HG03280 (cell line): ENCODE measurements around the gene HCST.
"Not testable (repeated sequence)": the region's sequence is repeated elsewhere in the genome, so short reads cannot be mapped to it uniquely, and the experiment has no call there.

Source experiments
- ATAC-seq: cut with Tn5 transposase; IDR thresholded peaks from one replicate; pipeline ENCODE4 v1.9.1; 2021; ENCODE audit warnings: mild to moderate bottlenecking, moderate library complexity; ENCODE audit not compliant: unreplicated experiment

HCST gene

GRCh38 chr19:35901854-35902661 is at the start of gene HCST:
Gene HCST, plus strand, starts transcription at chr19:35902529. Its CDS starts 65 bp downstream, at chr19:35902594.
- no peak for ATAC-seq

GRCh38 chr19:35853038-35853756 is 49.1 kb upstream of the HCST start:
- no peak for ATAC-seq

GRCh38 chr19:35856546-35857149 is 45.7 kb upstream of the HCST start, which contains the start of gene KIRREL2:
Gene KIRREL2, plus strand, starts transcription at chr19:35856911. Its CDS starts 209 bp downstream, at chr19:35857120.
- no peak for ATAC-seq

- no peak for ATAC-seq
Observed at GRCh38 chr19:35858311-35858710, 44.0 kb upstream of the HCST start.

- ATAC-seq = no peak
Observed at GRCh38 chr19:35859414-35859813, 42.9 kb upstream of the HCST start.

GRCh38 chr19:35860436-35860817 is 41.9 kb upstream of the HCST start:
- ATAC-seq = no peak

GRCh38 chr19:35860818-35861639 is 41.3 kb upstream of the HCST start:
- no peak for ATAC-seq

GRCh38 chr19:35861640-35862160 is 40.6 kb upstream of the HCST start:
- no peak for ATAC-seq

GRCh38 chr19:35862528-35862927 is 39.8 kb upstream of the HCST start:
- ATAC-seq = no peak

- no peak for ATAC-seq
Observed at GRCh38 chr19:35863018-35863417, 39.3 kb upstream of the HCST start.

GRCh38 chr19:35868172-35868822 is 34.0 kb upstream of the HCST start, which contains the start of gene APLP1:
Gene APLP1, plus strand, starts transcription at chr19:35868574. Its CDS starts 63 bp downstream, at chr19:35868637.
- no peak for ATAC-seq

- ATAC-seq = no peak
Observed at GRCh38 chr19:35868823-35869326, 33.5 kb upstream of the HCST start.

- ATAC-seq = no peak
Observed at GRCh38 chr19:35869327-35870123, 32.8 kb upstream of the HCST start.

GRCh38 chr19:35870124-35870736 is 32.1 kb upstream of the HCST start:
- ATAC-seq = not testable (repeated sequence)

GRCh38 chr19:35870798-35871197 is 31.5 kb upstream of the HCST start:
- no peak for ATAC-seq

- no peak for ATAC-seq
Observed at GRCh38 chr19:35871611-35872010, 30.7 kb upstream of the HCST start.

- ATAC-seq = no peak
Observed at GRCh38 chr19:35872180-35872579, 30.1 kb upstream of the HCST start.

GRCh38 chr19:35874392-35874930 is 27.9 kb upstream of the HCST start:
- no peak for ATAC-seq
